Fibroblast of lung (primary cell): Measurements from ENCODE around the gene DNAH8. TPM values are rescaled to one million over a fixed set of nuclear protein-coding genes. Genes with fewer than 3 reads are reported as not detected.

ENCODE experiments used
- DNase-seq, 2 donors: peaks; one replicate each; pipeline versions ENCODE4 v3.0.0 to v3.0.0-alpha.2; 2010; ENCODE audit warnings: low read depth in 2 of 2
- H2AFZ ChIP-seq: 2 replicates; pipeline ENCODE4 v1.5.1; 2012; ENCODE audit warnings: low read length, control low read depth, inconsistent platforms
- H3K27ac ChIP-seq: 2 replicates; pipeline ENCODE4 v1.5.1; 2011; ENCODE audit warnings: low read length, control low read depth; ENCODE audit not compliant: insufficient read depth
- H3K27me3 ChIP-seq: 2 replicates; pipeline ENCODE4 v1.5.1; 2011; ENCODE audit warnings: mild to moderate bottlenecking, low read length; ENCODE audit not compliant: control insufficient read depth, insufficient read depth
- H3K36me3 ChIP-seq: 2 replicates; pipeline ENCODE4 v1.5.1; 2011; ENCODE audit warnings: low read length; ENCODE audit not compliant: control insufficient read depth, insufficient read depth
- H3K4me1 ChIP-seq: 2 replicates; pipeline ENCODE4 v1.5.1; 2011; ENCODE audit warnings: low read length; ENCODE audit not compliant: control insufficient read depth, insufficient read depth; ENCODE audit errors: extremely low read depth
- H3K4me2 ChIP-seq: 2 replicates; pipeline ENCODE4 v1.5.1; 2011; ENCODE audit warnings: low read length, control low read depth; ENCODE audit not compliant: insufficient read depth; ENCODE audit errors: extremely low read depth
- H3K4me3 ChIP-seq, 4 experiments: fragments of 200-600 bp in 1 of 4; sonication (generic) in 1 of 4; replicated peaks in 1 of 4; 2 replicates each; pipeline ENCODE4 v1.5.1; 2011 to 2016; ENCODE audit warnings: low read length in 4 of 4, low read depth in 3 of 4, mild to moderate bottlenecking in 3 of 4, control low read depth in 2 of 4, inconsistent platforms in 1 of 4, mixed read lengths in 1 of 4; ENCODE audit not compliant: insufficient read depth in 1 of 4; ENCODE audit errors: control extremely low read depth in 1 of 4
- H3K79me2 ChIP-seq: 2 replicates; pipeline ENCODE4 v1.5.1; 2012; ENCODE audit warnings: mild to moderate bottlenecking, low read length, inconsistent platforms; ENCODE audit not compliant: control insufficient read depth, insufficient read depth
- H3K9ac ChIP-seq: 2 replicates; pipeline ENCODE4 v1.5.1; 2011; ENCODE audit warnings: mild to moderate bottlenecking, low read length, control low read depth; ENCODE audit not compliant: insufficient read depth
- H3K9me3 ChIP-seq: 2 replicates; pipeline ENCODE4 v1.5.1; 2012; ENCODE audit warnings: low read depth, low read length; ENCODE audit not compliant: control insufficient read depth, insufficient read depth
- H4K20me1 ChIP-seq: 2 replicates; pipeline ENCODE4 v1.5.1; 2011; ENCODE audit warnings: low read length; ENCODE audit not compliant: control insufficient read depth, insufficient read depth; ENCODE audit errors: extremely low read depth
- CTCF ChIP-seq, 2 donors: IDR thresholded peaks in 1 of 2; conservative IDR thresholded peaks in 1 of 2; 1 replicate in 1 of 2; 2 replicates in 1 of 2; pipeline ENCODE4 v1.5.1; 2011 to 2012; ENCODE audit warnings: low read length in 2 of 2, control low read depth in 1 of 2, inconsistent platforms in 1 of 2, low read depth in 1 of 2, mild to moderate bottlenecking in 1 of 2
- EZH2 ChIP-seq: IDR thresholded peaks from 2 replicates; pipeline ENCODE4 v1.5.1; 2012; ENCODE audit warnings: low read length, control low read depth, mild to moderate bottlenecking; ENCODE audit errors: missing control alignments
- polyA plus RNA-seq, 2 donors: library from polyadenylated mRNA; depleted of rRNA in 1 of 2; stranded (reverse) in 1 of 2; unstranded in 1 of 2; fragments of >200 nt; gene quantifications; 2 replicates each; pipeline ENCODE4 v1.2.1, GENCODE V29; 2011 to 2012; ENCODE audit warnings: missing spikeins in 1 of 2
- total RNA-seq: library from RNA; depleted of rRNA; stranded (reverse); fragments of >200 nt; gene quantifications from 2 replicates; pipeline ENCODE4 v1.2.1, GENCODE V29; 2014

The DNAH8 gene
- total and polyA plus RNA-seq, 2 donors (not counting 1 experiment from before 2014, with no cell fraction given), result under 0.01 TPM; not detected in 1

GRCh38 chr6:39073471-39074355 lies 358.6 kb downstream of the DNAH8 start:
- Histone ChIP-seq H3K4me2 (no peak overlapping the region), H3K79me2 (no peaks in the 10 kb centered on the region), H3K4me1 (no peaks in the 10 kb centered on the region), H3K9me3 (no peaks in the 10 kb centered on the region), H3K9ac (no peak overlapping the region), H2AFZ (no peak overlapping the region), H3K36me3 (no peaks in the 10 kb centered on the region), H3K4me3 (no peak overlapping the region), H3K27me3 (no peaks in the 10 kb centered on the region), H3K27ac (no peak overlapping the region), H4K20me1 (no peaks in the 10 kb centered on the region)
- no peak for TF ChIP-seq EZH2
- no peak for TF ChIP-seq CTCF (conservative IDR thresholded peaks at IDR 0.05 in 1 of 2, IDR thresholded peaks at IDR 0.05 in 1 of 2; ENCODE audit: low read depth in 1 of 2, low read length in 2 of 2)
- no peak for DNase-seq

- Histone ChIP-seq H4K20me1 (no peaks in the 10 kb centered on the region), H3K4me3 (no peak overlapping the region), H3K27me3 (no peaks in the 10 kb centered on the region), H3K36me3 (no peaks in the 10 kb centered on the region), H3K27ac (no peak overlapping the region), H3K4me1 (no peaks in the 10 kb centered on the region), H3K79me2 (no peaks in the 10 kb centered on the region), H3K4me2 (no peak overlapping the region), H3K9ac (no peak overlapping the region), H3K9me3 (no peaks in the 10 kb centered on the region), H2AFZ (no peak overlapping the region)
- TF ChIP-seq EZH2 (no peak), CTCF (conservative IDR thresholded peaks at IDR 0.05 in 1 of 2, IDR thresholded peaks at IDR 0.05 in 1 of 2; ENCODE audit: low read depth in 1 of 2, low read length in 2 of 2) (no peak)
- no peak for DNase-seq
Observed at GRCh38 chr6:39074486-39074885, 359.4 kb downstream of the DNAH8 start.

GRCh38 chr6:39075010-39075686 lies 360.0 kb downstream of the DNAH8 start:
- Histone ChIP-seq H3K4me1 (no peaks in the 10 kb centered on the region), H3K27ac (no peak overlapping the region), H3K4me2 (no peak overlapping the region), H3K9me3 (no peaks in the 10 kb centered on the region), H3K9ac (no peak overlapping the region), H3K27me3 (no peaks in the 10 kb centered on the region), H2AFZ (no peak overlapping the region), H3K79me2 (no peaks in the 10 kb centered on the region), H3K4me3 (no peak overlapping the region), H3K36me3 (no peaks in the 10 kb centered on the region), H4K20me1 (no peaks in the 10 kb centered on the region)
- TF ChIP-seq EZH2 (no peak), CTCF (conservative IDR thresholded peaks at IDR 0.05 in 1 of 2, IDR thresholded peaks at IDR 0.05 in 1 of 2; ENCODE audit: low read depth in 1 of 2, low read length in 2 of 2) (no peak)
- DNase-seq, result no peak
